Naive thymus-derived CD8-positive, alpha-beta T cell (primary cell): ENCODE measurements around the gene SH3BP5. TPM values are rescaled to one million over a fixed set of nuclear protein-coding genes. Genes with fewer than 3 reads are reported as not detected.
A peak's percentile ranks its signal among the peaks of the same experiment; 100 is the strongest.

ENCODE experiments used
- ATAC-seq, 2 donors: fragments of 150-1000 bp; cut with Tn5 transposase in 1 of 2; sonication (Bioruptor Pico), chemical (Tn5 transposase) in 1 of 2; 1 replicate in 1 of 2; 2 replicates in 1 of 2; pipeline ENCODE4 v1.10.0; 2021; ENCODE audit warnings: mild to moderate bottlenecking in 2 of 2, moderate library complexity in 2 of 2
- POLR2A ChIA-PET: fragments of 350-600 bp; sonication (Branson Sonifier 250); formaldehyde crosslinking; loops from one replicate; lab custom pipeline; 2021; ENCODE audit warnings: antibody characterized with exemption; lab: Charles Lee
- DNase-seq, 10 donors: peaks; one replicate each; pipeline versions ENCODE4 v3.0.0 to v3.0.0-alpha.2; 2020 to 2022
- H3K27ac Mint-ChIP-seq, 10 donors: one replicate each; pipeline ENCODE4 v1.8.0; 2020 to 2022; ENCODE audit warnings: mild to moderate bottlenecking in 10 of 10, mixed read lengths in 10 of 10, moderate library complexity in 4 of 10, inconsistent platforms in 1 of 10
- H3K27me3 Mint-ChIP-seq, 5 donors: one replicate each; pipeline ENCODE4 v1.8.0; 2021 to 2022; ENCODE audit warnings: mixed read lengths in 5 of 5
- H3K36me3 Mint-ChIP-seq, 3 donors: one replicate each; pipeline ENCODE4 v1.8.0; 2020 to 2022; ENCODE audit warnings: mixed read lengths in 3 of 3, mild to moderate bottlenecking in 2 of 3, inconsistent platforms in 1 of 3
- H3K4me1 Mint-ChIP-seq, 4 donors: one replicate each; pipeline ENCODE4 v1.8.0; 2021 to 2022; ENCODE audit warnings: mixed read lengths in 4 of 4
- H3K4me3 Mint-ChIP-seq, 10 donors: one replicate each; pipeline ENCODE4 v1.8.0; 2020 to 2022; ENCODE audit warnings: mild to moderate bottlenecking in 10 of 10, mixed read lengths in 10 of 10, moderate library complexity in 6 of 10, inconsistent platforms in 1 of 10
- H3K9me3 Mint-ChIP-seq, 9 donors: one replicate each; pipeline ENCODE4 v1.8.0; 2020 to 2022; ENCODE audit warnings: mixed read lengths in 9 of 9, mild to moderate bottlenecking in 3 of 9, inconsistent platforms in 1 of 9, moderate library complexity in 1 of 9
- polyA plus RNA-seq, 3 donors: library from polyadenylated mRNA; unstranded; fragments of 300-500 nt; fragmentation: Illumina TruSeq; gene quantifications; one replicate each; pipeline ENCODE4 v1.2.3, GENCODE V29; 2021
- total RNA-seq, 8 experiments: library from RNA in 2 of 8; stranded (reverse) in 2 of 8; gene quantifications; one replicate each; pipeline ENCODE4 v1.2.3 and lab custom pipeline; 2021 to 2026

Gene SH3BP5
- total and polyA plus RNA-seq, 5 experiments from 2014 or later = 4.4 to 26.1 (median 12.1) TPM

GRCh38 chr3:15331072-15331605, 1.2 kb downstream of the SH3BP5 start:
- H3K27ac Mint-ChIP-seq = peak overlapping the region in 8 of 10 donors; percentile 2 to 92 (median 45)

GRCh38 chr3:15330031-15330596, 2.3 kb downstream of the SH3BP5 start:
- H3K9me3 Mint-ChIP-seq = no peaks in the 10 kb centered on the region
- ATAC-seq = no peak
- H3K27ac Mint-ChIP-seq = peak overlapping the region in 1 of 10 donors; percentile 20
- peaks cover 20 to 71% (median 65%) of the 10 kb centered on the region in 4 donors for H3K4me1 Mint-ChIP-seq
- no peak for DNase-seq
- POLR2A ChIA-PET = interaction anchor here (0.9 to 1.5 kb wide), 3 partner anchors 59 to 96 kb away, joined by 3 to 6 read pairs (median 3); no protein-coding TSS in a partner anchor
- peaks cover 0 to 24% (median 12%) of the 10 kb centered on the region in 3 donors for H3K36me3 Mint-ChIP-seq
- H3K4me3 Mint-ChIP-seq = peak overlapping the region in 5 of 10 donors; percentile 18 to 94 (median 86)
- H3K27me3 Mint-ChIP-seq = no peaks in the 10 kb centered on the region

More at GRCh38 chr3:15331072-15331605, 1.2 kb downstream of the SH3BP5 start:
- Mint-ChIP-seq H3K27me3 (no peaks in the 10 kb centered on the region), H3K4me1 (peaks cover 15 to 62% (median 56%) of the 10 kb centered on the region in 4 donors), H3K9me3 (no peaks in the 10 kb centered on the region), H3K4me3 (peak overlapping the region; percentile 85 to 96 (median 91)), H3K36me3 (peaks cover 0 to 18% (median 12%) of the 10 kb centered on the region in 3 donors)
- POLR2A ChIA-PET = interaction anchor here (0.5 to 1.5 kb wide), 3 partner anchors 10 to 84 kb away, joined by 3 to 6 read pairs (median 5); no protein-coding TSS in a partner anchor
- no peak for ATAC-seq
- DNase-seq = peak in 2 of 10 donors; percentile 16 to 23

- Mint-ChIP-seq H3K36me3 (peaks cover 0 to 28% (median 13%) of the 10 kb centered on the region in 3 donors), H3K27me3 (no peaks in the 10 kb centered on the region), H3K9me3 (no peaks in the 10 kb centered on the region), H3K4me3 (peak overlapping the region in 6 of 10 donors; percentile 1 to 17 (median 5)), H3K4me1 (peaks cover 22 to 78% (median 70%) of the 10 kb centered on the region in 4 donors), H3K27ac (peak overlapping the region in 4 of 10 donors; percentile 20 to 72 (median 50))
- ATAC-seq (no peak), DNase-seq (no peak)
- POLR2A ChIA-PET = interaction anchor here (0.9 to 1.0 kb wide), 2 partner anchors 62 to 97 kb away, joined by 3 read pairs; no protein-coding TSS in a partner anchor
These were observed 3.1 kb downstream of the SH3BP5 start for GRCh38 chr3:15329046-15330005.

- POLR2A ChIA-PET = no interaction called here
- DNase-seq (no peak), ATAC-seq (no peak)
- H3K27me3 Mint-ChIP-seq = no peaks in the 10 kb centered on the region
- peak overlapping the region in 4 of 10 donors; percentile 24 to 58 (median 42) for H3K27ac Mint-ChIP-seq
- H3K4me3 Mint-ChIP-seq = peak overlapping the region in 4 of 10 donors; percentile 18 to 54 (median 40)
- peaks cover 27 to 82% (median 72%) of the 10 kb centered on the region in 4 donors for H3K4me1 Mint-ChIP-seq
- H3K9me3 Mint-ChIP-seq = no peaks in the 10 kb centered on the region
- H3K36me3 Mint-ChIP-seq = peaks cover 0 to 31% (median 17%) of the 10 kb centered on the region in 3 donors
These were observed 4.4 kb downstream of the SH3BP5 start for GRCh38 chr3:15327941-15328340.

GRCh38 chr3:15326673-15327072, 5.7 kb downstream of the SH3BP5 start:
- Mint-ChIP-seq H3K27me3 (no peaks in the 10 kb centered on the region), H3K4me1 (peaks cover 27 to 78% (median 65%) of the 10 kb centered on the region in 4 donors), H3K36me3 (peaks cover 0 to 31% (median 17%) of the 10 kb centered on the region in 3 donors), H3K9me3 (no peaks in the 10 kb centered on the region), H3K4me3 (peak overlapping the region in 1 of 10 donors; percentile 15), H3K27ac (peak overlapping the region in 2 of 10 donors; percentile 31 to 41)
- POLR2A ChIA-PET = no interaction called here
- no peak for ATAC-seq
- DNase-seq = no peak

- Mint-ChIP-seq H3K36me3 (peaks cover 0 to 31% (median 17%) of the 10 kb centered on the region in 3 donors), H3K4me3 (no peak overlapping the region), H3K27me3 (no peaks in the 10 kb centered on the region), H3K27ac (peak overlapping the region in 2 of 10 donors; percentile 41 to 66), H3K9me3 (no peaks in the 10 kb centered on the region), H3K4me1 (peaks cover 25 to 78% (median 61%) of the 10 kb centered on the region in 4 donors)
- DNase-seq (no peak), ATAC-seq (no peak)
- POLR2A ChIA-PET = no interaction called here
These were observed 6.3 kb downstream of the SH3BP5 start for GRCh38 chr3:15326037-15326436.

GRCh38 chr3:15325228-15325627, 7.2 kb downstream of the SH3BP5 start:
- peaks cover 31 to 78% (median 62%) of the 10 kb centered on the region in 4 donors for H3K4me1 Mint-ChIP-seq
- POLR2A ChIA-PET = interaction anchor here (1.8 kb wide), 1 partner anchor 33 kb away, joined by 5 read pairs; no protein-coding TSS in a partner anchor
- H3K9me3 Mint-ChIP-seq = peaks cover 0 to 2% (median 0%) of the 10 kb centered on the region in 9 donors
- peak overlapping the region in 3 of 10 donors; percentile 14 to 36 (median 28) for H3K27ac Mint-ChIP-seq
- no peak for DNase-seq
- no peaks in the 10 kb centered on the region for H3K27me3 Mint-ChIP-seq
- no peak overlapping the region for H3K4me3 Mint-ChIP-seq
- peaks cover 0 to 31% (median 14%) of the 10 kb centered on the region in 3 donors for H3K36me3 Mint-ChIP-seq
- no peak for ATAC-seq

GRCh38 chr3:15324379-15324808, 8.0 kb downstream of the SH3BP5 start:
- Mint-ChIP-seq H3K36me3 (peaks cover 0 to 26% (median 9%) of the 10 kb centered on the region in 3 donors), H3K9me3 (peaks cover 0 to 2% (median 0%) of the 10 kb centered on the region in 9 donors), H3K27me3 (no peaks in the 10 kb centered on the region), H3K4me3 (no peak overlapping the region), H3K27ac (peak overlapping the region in 2 of 10 donors; percentile 58 to 84), H3K4me1 (peaks cover 36 to 78% (median 62%) of the 10 kb centered on the region in 4 donors)
- POLR2A ChIA-PET = interaction anchor here (1.8 kb wide), 1 partner anchor 32 kb away, joined by 5 read pairs; no protein-coding TSS in a partner anchor
- DNase-seq (no peak), ATAC-seq (no peak)

- H3K27me3 Mint-ChIP-seq = no peaks in the 10 kb centered on the region
- H3K36me3 Mint-ChIP-seq = peaks cover 0 to 20% (median 9%) of the 10 kb centered on the region in 3 donors
- H3K4me1 Mint-ChIP-seq = peaks cover 35 to 80% (median 58%) of the 10 kb centered on the region in 4 donors
- no peak overlapping the region for H3K27ac Mint-ChIP-seq
- no peak for DNase-seq
- ATAC-seq = no peak
- POLR2A ChIA-PET = no interaction called here
- no peak overlapping the region for H3K4me3 Mint-ChIP-seq
- peaks cover 0 to 2% (median 0%) of the 10 kb centered on the region in 9 donors for H3K9me3 Mint-ChIP-seq
These were observed 9.3 kb downstream of the SH3BP5 start for GRCh38 chr3:15323063-15323462.

- ATAC-seq (no peak), DNase-seq (no peak)
- Mint-ChIP-seq H3K27me3 (no peaks in the 10 kb centered on the region), H3K4me3 (no peak overlapping the region), H3K27ac (peak overlapping the region in 2 of 10 donors; percentile 42 to 61), H3K9me3 (peaks cover 0 to 2% (median 0%) of the 10 kb centered on the region in 9 donors), H3K36me3 (peaks cover 0 to 13% (median 5%) of the 10 kb centered on the region in 3 donors), H3K4me1 (peaks cover 31 to 81% (median 58%) of the 10 kb centered on the region in 4 donors)
- POLR2A ChIA-PET = interaction anchor here (0.7 to 2.4 kb wide), 4 partner anchors 10 to 57 kb away, joined by 3 to 12 read pairs (median 4); partner anchors contain the start of gene SH3BP5
These were observed 11.0 kb downstream of the SH3BP5 start for GRCh38 chr3:15321349-15321748.

GRCh38 chr3:15319575-15319974, 12.8 kb downstream of the SH3BP5 start:
- Mint-ChIP-seq H3K4me3 (peak overlapping the region in 5 of 10 donors; percentile 2 to 64 (median 36)), H3K36me3 (peaks cover 0 to 6% (median 5%) of the 10 kb centered on the region in 3 donors), H3K27me3 (no peaks in the 10 kb centered on the region), H3K9me3 (peaks cover 0 to 2% (median 0%) of the 10 kb centered on the region in 9 donors), H3K27ac (peak overlapping the region in 4 of 10 donors; percentile 21 to 81 (median 54)), H3K4me1 (peaks cover 25 to 80% (median 55%) of the 10 kb centered on the region in 4 donors)
- POLR2A ChIA-PET = interaction anchor here (0.6 to 2.4 kb wide), 3 partner anchors 14 to 991 kb away, joined by 4 to 12 read pairs (median 5); no protein-coding TSS in a partner anchor
- ATAC-seq (no peak), DNase-seq (no peak)
